Activated CD4-positive, alpha-beta T cell treated with anti-CD3 and anti-CD28 coated beads, Interleukin-10, Interleukin-2, amounts not matched to agents 100 ng/mL and 50 ng/mL, durations not matched to agents 16 hours and 8 hours (primary cell): ENCODE measurements around the gene LPCAT1.
"Not testable (repeated sequence)": the region's sequence is repeated elsewhere in the genome, so short reads cannot be mapped to it uniquely, and the experiment has no call there.

Experiments used
- DNase-seq: peaks from one replicate; pipeline ENCODE4 v3.0.0-alpha.2; 2020

The LPCAT1 gene

DNA sequence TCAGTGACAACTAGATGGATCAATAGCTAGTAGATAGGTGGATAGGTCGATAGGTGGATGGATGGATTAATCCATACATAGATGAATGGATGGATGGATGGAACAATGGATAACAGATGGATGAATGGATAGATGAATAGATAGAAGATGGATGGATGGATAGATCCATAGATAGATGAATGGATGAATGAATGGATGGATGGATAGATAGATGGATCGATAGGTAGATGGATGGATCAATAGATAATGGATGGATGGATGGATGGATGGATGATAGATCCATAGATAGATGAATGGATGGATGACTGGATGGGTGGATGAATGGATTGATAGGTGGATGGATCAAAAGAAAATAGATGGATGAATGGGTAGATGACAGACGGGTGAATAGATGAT is 83.7 kb downstream of the LPCAT1 start:
- DNase-seq, result no peak

DNA sequence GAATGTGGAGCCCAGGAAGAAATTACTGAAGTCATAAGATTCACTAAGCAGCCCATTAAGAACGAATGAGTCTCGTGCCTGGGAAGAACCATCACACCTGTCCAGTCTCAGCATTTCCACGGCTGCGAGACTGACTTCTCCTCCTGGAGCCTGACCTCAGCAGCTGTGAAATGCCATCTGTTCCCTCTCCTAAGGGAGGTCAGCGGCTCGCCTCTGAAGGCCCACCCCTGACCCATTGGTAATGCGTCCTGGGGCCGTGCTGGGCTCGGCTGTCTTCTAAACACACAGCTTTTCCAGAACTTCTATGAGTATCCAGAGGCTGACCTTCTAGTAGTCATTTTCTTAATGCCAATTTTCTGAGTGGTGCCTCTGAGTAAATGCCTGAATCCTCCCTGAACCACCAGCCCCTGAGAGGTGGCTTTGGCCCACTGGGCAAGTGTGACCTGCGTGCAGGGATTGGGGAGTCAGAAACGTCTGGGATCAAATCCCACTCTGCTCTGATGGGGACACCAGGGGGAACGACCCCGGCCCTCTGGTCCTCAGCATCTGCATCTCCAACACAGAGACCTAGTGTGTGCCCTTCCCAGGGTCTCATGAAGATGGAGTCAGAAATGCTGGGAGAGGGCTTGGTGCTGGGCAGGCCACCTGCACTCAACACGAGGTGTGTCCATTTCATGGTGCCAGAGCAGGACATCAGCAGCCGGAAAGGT is 84.2 kb downstream of the LPCAT1 start:
- no peak for DNase-seq

DNA sequence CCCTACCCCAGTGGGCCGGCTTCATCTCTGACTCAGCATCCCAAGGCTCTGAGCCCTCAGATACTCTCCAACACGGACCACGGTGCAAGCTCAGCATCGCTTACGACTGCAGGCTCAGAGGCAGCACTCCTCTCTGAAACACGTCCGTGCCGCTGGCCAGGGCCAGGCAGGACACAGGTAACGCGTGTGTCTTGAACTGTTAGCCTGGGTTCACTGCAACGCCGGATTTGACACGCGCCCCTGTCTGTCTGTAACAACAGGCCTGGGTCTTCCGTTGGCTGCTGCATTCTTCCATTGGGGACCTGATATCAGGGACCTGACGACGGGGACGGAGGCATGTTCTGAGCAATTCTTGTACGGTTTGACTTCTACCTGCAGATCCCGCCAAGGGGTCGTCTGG is 84.9 kb downstream of the LPCAT1 start:
- no peak for DNase-seq

GRCh38 chr5:1437876-1438559 is 85.7 kb downstream of the LPCAT1 start:
- no peak for DNase-seq

- no peak for DNase-seq
Observed at GRCh38 chr5:1437226-1437829, 86.4 kb downstream of the LPCAT1 start.

GRCh38 chr5:1436681-1437080 is 87.1 kb downstream of the LPCAT1 start:
- no peak for DNase-seq

DNA sequence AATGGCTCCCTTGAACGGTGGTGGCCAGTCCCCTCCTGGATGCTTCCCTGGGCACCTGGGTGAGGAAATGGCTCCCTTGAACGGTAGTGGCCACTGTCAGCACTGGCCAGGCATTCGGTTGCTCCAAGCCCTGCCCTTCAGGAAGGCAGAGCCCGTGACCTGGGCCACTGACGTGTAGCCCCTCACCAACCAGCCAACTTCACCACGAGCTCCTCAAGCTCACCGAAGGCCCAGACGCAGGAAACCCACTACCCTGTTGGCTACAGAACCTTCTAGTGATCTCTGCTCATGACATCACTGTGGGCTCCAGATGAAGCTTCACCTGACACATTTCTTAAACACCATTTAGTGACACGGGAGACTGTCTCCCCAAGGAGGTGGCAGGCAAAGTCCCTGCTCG is 87.7 kb downstream of the LPCAT1 start:
- DNase-seq, result no peak

DNA sequence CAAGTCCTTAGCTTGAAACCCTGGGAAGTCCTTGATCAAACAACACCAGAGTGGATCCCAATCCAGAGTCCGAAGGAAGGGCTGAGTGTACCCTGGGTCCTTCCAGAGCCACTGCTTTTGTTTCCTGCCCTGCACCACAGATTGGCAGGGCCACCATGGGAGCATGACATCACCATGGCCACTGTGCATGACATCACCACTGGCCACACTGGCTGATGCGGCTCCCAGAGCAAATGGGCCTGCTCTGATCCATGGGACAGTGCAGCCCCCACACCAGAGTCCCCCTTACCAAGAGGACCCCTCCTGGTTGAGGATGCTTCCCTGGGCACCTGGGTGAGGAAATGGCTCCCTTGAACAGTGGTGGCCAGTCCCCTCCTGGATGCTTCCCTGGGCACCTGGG is 88.4 kb downstream of the LPCAT1 start:
- no peak for DNase-seq

- DNase-seq, result no peak
Observed at GRCh38 chr5:1432296-1432695, 91.5 kb downstream of the LPCAT1 start.

- DNase-seq, result no peak
Observed at GRCh38 chr5:1431896-1432295, 91.9 kb downstream of the LPCAT1 start.

- no peak for DNase-seq
Observed at GRCh38 chr5:1431021-1431811, 92.5 kb downstream of the LPCAT1 start.

GRCh38 chr5:1430121-1430795 is 93.5 kb downstream of the LPCAT1 start:
- DNase-seq, result no peak

GRCh38 chr5:1429496-1429895 is 94.3 kb downstream of the LPCAT1 start:
- DNase-seq, result no peak

GRCh38 chr5:1429066-1429465 is 94.7 kb downstream of the LPCAT1 start:
- DNase-seq, result no peak

DNA sequence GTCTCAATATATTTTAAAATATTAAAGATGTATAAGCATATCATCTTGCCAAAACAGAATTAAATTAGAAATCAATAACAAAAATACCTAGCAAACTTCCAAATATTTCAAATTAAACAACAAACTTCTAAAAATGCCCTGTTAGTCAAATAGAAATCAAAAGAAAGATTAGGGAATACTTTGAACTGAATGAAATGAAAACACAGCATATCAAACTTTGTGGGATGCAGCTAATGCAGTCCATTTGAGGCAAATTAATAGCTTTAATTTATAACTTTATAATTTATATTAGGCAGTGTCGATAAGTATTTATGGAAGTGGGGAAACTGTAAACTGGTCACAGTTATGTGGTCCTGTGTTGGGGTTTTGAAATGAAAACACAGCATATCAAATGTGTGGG is 95.7 kb downstream of the LPCAT1 start:
- no peak for DNase-seq

DNA sequence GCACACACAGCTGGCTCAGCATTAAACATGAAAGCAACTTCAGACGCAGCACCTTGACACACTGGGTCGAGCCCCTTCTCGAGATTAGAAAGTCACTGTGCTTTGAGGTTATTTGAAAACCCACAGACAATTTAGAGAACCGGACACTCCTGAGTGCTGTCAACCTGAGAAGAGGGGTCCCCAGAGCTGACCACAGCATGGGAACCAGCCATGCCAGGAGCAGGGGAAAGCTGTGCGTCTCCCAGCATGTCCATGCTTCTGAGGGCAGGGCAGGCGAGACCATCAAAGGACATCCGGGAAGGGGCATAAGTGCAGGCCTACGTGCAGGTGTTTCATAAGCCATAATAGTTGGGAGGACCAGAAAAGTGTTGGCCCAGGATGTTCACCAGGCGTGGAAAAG is 99.0 kb downstream of the LPCAT1 start:
- DNase-seq, result no peak

GRCh38 chr5:1423901-1424603 is 99.7 kb downstream of the LPCAT1 start:
- no peak for DNase-seq

- DNase-seq, result not testable (repeated sequence)
Observed at GRCh38 chr5:1422522-1422921, 101.2 kb downstream of the LPCAT1 start.

DNA sequence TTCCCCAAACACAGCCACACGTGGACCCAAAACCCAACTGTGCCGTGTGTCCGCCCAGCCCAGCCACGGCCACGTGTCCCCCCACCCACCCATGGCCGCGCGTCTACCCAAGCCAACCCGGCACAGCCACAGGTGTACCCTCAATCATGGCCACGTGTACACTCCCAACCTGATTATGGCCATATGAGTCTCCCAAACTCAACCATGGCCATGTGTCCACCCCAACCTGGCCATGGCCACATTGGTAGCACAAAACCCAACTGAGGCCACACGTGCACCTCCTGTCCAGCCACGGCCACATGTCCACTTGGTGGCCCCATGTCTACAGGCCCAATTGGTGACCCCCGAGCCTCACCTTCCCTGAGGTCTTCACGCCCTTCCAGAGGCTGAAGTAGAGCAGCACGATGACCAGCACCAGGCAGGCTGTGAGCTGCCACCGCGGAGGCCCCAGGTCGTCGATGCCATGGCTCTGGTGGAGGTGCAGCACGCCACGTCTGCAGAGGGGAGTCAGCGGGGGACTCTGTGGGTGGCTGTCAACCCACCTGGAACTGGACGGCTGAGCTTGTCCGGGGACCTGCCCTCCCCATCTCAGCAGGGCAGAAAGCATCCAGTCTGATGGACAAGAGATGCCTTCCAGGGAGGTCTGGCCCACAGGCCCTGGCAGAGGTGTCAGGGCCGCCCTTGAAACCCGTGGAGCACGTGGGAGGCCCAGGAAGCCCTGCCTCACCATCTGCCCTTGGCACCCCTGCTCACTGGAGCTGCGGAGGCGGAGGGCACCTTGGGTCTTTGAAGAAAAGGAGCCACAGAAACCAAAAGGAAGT is 102.0 kb downstream of the LPCAT1 start:
- DNase-seq, result no peak

DNA sequence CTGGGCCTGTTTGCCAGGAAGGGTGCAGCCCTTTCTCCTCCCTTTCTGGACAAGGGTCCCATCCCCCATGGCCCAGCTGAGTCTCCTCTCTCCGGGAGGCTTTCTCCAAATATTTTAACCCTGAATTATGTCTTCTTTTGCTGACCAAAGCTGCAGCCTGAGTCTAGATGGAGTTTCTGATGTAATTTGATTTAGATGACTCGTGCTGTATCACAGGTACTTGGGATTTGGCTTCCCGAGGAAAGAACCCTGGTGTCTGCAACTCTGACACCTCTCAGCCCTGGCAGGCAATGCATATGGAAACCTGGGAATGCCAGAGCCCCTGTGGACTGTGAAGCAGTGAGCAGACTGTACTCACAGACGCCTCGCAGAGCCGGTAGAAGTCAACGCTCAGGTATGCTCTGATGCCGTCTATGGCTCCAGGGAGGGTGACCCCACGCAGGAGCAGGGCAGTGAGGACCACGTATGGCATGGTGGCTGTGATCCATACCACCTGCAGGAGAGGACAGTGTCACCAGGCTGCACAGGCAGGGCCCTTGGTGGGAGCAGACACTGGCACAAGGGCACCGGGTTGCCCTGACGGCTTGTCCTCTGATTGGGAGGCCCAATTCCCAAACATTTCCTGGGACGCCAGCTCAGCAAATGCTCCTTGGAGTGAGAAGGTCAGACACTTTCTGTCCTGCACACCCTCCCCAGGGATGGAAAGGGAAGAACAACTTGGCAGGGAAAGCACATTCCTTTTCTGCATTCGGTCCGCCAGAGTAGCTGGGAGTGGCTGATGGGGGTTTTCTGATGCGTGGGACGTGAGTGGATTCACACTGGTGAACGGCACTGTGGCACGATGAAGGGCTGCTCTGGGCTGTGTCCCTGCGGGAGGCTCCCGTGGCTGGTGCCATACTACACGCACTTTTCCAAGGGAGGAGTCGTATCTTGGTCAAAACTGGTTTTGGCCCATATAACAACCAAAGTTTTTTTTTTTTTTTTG is 103.3 kb downstream of the LPCAT1 start:
- DNase-seq, result no peak
